Endodermal cell (in vitro differentiated cells): ENCODE data around the gene TMEM174. TPM values are rescaled to one million over a fixed set of nuclear protein-coding genes. Genes with fewer than 3 reads are reported as not detected.

ENCODE experiments used
- DNase-seq: peaks from one replicate; pipeline ENCODE4 v3.0.0-alpha.2; 2017
- H3K27ac ChIP-seq: 2 replicates; pipeline ENCODE4 v1.5.1; 2013; ENCODE audit warnings: mild to moderate bottlenecking, low read depth, low read length, moderate library complexity
- H3K27me3 ChIP-seq: 2 replicates; pipeline ENCODE4 v1.6.1; 2013; ENCODE audit warnings: mild to moderate bottlenecking, low read length, moderate library complexity; ENCODE audit not compliant: insufficient read depth, control insufficient read depth, poor library complexity, severe bottlenecking
- H3K36me3 ChIP-seq: 2 replicates; pipeline ENCODE4 v1.7.0; 2013; ENCODE audit warnings: mild to moderate bottlenecking, low read length, moderate library complexity; ENCODE audit not compliant: control insufficient read depth, insufficient read depth
- H3K4me1 ChIP-seq: one replicate; pipeline ENCODE4 v1.7.0; 2013; ENCODE audit warnings: low read length; ENCODE audit not compliant: control insufficient read depth, insufficient read depth
- H3K4me3 ChIP-seq: 2 replicates; pipeline ENCODE4 v1.5.1; 2013; ENCODE audit warnings: mild to moderate bottlenecking, low read length, moderate library complexity
- H3K9ac ChIP-seq: 2 replicates; pipeline ENCODE4 v1.6.1; 2013; ENCODE audit warnings: mild to moderate bottlenecking, low read length, moderate library complexity; ENCODE audit not compliant: poor library complexity, severe bottlenecking; ENCODE audit errors: extremely low read depth
- H3K9me3 ChIP-seq: 2 replicates; pipeline ENCODE4 v1.6.1; 2013; ENCODE audit warnings: mild to moderate bottlenecking, low read length, moderate library complexity; ENCODE audit not compliant: control insufficient read depth
- H3K27ac Mint-ChIP-seq: 2 replicates; pipeline ENCODE4 v1.8.0; 2020; ENCODE audit warnings: mixed read lengths
- H3K27me3 Mint-ChIP-seq: 2 replicates; pipeline ENCODE4 v1.8.0; 2021; ENCODE audit warnings: mild to moderate bottlenecking, mixed read lengths; ENCODE audit not compliant: insufficient read depth
- H3K36me3 Mint-ChIP-seq: 2 replicates; pipeline ENCODE4 v1.8.0; 2020; ENCODE audit warnings: low read depth, mixed read lengths
- H3K4me1 Mint-ChIP-seq: 2 replicates; pipeline ENCODE4 v1.8.0; 2020; ENCODE audit warnings: mixed read lengths
- H3K4me3 Mint-ChIP-seq: 2 replicates; pipeline ENCODE4 v1.8.0; 2020; ENCODE audit warnings: mild to moderate bottlenecking, moderate library complexity, mixed read lengths
- H3K9me3 Mint-ChIP-seq: 2 replicates; pipeline ENCODE4 v1.8.0; 2020; ENCODE audit warnings: mild to moderate bottlenecking, mixed read lengths
- WGBS, 2 experiments: methylation state at CpG; one replicate each; pipeline versions ENCODE4 v1.1.5 to v1.1.7; 2013; ENCODE audit warnings: missing lambda C conversion rate in 2 of 2, mixed read lengths in 1 of 2; ENCODE audit not compliant: insufficient coverage in 1 of 2, insufficient read length in 1 of 2; 5-methylcytosine and 5-hydroxymethylcytosine counted together
- total RNA-seq, 2 donors: library from RNA; stranded (reverse); fragmentation: NEBNext Ultra II Directional in 1 of 2; extraction: Animal tissue kit (Norgen Biotek cat#: 25700) in 1 of 2; gene quantifications; 2 replicates in 1 of 2; 3 replicates in 1 of 2; pipeline ENCODE4 v1.2.1, GENCODE V29; 2021
- TF ChIP-seq, protein P1 (sequence below): fragments of 200-600 bp; sonication (generic); conservative IDR thresholded peaks from 2 replicates; pipeline ENCODE4 v1.5.0; 2021; ENCODE audit warnings: antibody characterized with exemption, mild to moderate bottlenecking

TMEM174 gene
- total RNA-seq, 2 donors from 2014 or later: not detected

GRCh38 chr5:73154208-73155006 lies 18.6 kb upstream of the TMEM174 start:
- no peaks in the 10 kb centered on the region for H3K9me3 ChIP-seq
- Mint-ChIP-seq H3K27me3 (no peaks in the 10 kb centered on the region), H3K36me3 (no peaks in the 10 kb centered on the region), H3K27ac (no peak overlapping the region), H3K4me3 (no peak overlapping the region), H3K9me3 (no peaks in the 10 kb centered on the region), H3K4me1 (peaks cover 5% of the 10 kb centered on the region)
- no peaks in the 10 kb centered on the region for H3K36me3 ChIP-seq
- H3K27me3 ChIP-seq: no peaks in the 10 kb centered on the region
- no peak overlapping the region for H3K27ac ChIP-seq
- no peaks in the 10 kb centered on the region for H3K4me1 ChIP-seq
- 74 to 100% methylated on average over 2 to 5 of the region's 5 CpGs for WGBS, 2 experiments
- DNase-seq: no peak
- no peak overlapping the region for H3K9ac ChIP-seq
- H3K4me3 ChIP-seq: no peak overlapping the region
- TF ChIP-seq, protein P1, sequence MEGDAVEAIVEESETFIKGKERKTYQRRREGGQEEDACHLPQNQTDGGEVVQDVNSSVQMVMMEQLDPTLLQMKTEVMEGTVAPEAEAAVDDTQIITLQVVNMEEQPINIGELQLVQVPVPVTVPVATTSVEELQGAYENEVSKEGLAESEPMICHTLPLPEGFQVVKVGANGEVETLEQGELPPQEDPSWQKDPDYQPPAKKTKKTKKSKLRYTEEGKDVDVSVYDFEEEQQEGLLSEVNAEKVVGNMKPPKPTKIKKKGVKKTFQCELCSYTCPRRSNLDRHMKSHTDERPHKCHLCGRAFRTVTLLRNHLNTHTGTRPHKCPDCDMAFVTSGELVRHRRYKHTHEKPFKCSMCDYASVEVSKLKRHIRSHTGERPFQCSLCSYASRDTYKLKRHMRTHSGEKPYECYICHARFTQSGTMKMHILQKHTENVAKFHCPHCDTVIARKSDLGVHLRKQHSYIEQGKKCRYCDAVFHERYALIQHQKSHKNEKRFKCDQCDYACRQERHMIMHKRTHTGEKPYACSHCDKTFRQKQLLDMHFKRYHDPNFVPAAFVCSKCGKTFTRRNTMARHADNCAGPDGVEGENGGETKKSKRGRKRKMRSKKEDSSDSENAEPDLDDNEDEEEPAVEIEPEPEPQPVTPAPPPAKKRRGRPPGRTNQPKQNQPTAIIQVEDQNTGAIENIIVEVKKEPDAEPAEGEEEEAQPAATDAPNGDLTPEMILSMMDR: no peak

DNA sequence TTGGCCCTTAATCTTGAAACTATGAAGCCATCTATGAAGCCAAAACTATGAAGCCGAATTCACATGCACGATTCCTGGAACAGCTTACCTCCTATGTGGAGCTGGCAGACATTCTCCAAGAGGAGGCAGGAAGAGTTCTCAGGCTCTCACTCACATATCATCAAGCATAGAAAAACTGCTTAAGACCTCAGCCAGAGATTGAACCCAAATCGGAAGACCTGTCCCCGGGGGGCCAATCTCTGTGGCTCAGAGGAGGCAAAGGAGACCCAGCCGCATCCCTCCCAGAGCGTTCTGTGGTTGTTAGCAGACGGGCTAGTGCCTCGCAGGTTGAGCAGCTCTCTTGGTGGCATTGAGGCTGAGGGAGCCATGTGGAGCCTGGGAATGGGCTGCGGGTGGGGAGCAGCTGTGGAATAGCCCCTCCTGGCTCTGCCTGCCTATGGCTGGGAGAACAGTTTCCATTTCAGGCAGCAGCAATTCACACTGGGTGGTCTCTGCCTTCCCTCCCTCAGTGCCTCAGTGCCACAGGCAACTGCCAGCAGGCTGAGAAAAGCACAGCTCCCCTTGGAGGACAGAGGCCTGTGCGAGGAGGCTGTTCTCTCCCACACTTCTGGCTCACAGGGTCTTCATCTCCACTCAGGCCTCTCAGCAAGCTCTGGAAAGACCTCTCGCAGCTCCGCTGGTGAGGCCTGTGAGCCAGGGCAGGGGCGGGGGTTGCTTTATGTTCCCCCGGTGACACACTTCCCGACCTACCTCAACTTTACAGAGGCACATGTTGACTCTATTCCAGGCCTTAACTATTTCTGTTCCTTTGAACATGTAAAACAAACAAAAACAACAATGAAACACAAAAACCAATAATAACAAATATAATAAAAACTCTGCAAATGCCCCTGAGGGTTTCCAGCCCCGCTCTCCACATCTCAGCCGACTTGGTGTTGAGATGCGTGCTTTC lies 17.4 kb upstream of the TMEM174 start:
- no peak for DNase-seq
- H3K36me3 ChIP-seq: no peaks in the 10 kb centered on the region
- no peak overlapping the region for H3K4me3 ChIP-seq
- WGBS, 2 experiments: 84 to 86% methylated on average over 10 to 18 of the region's 18 CpGs
- no peak overlapping the region for H3K9ac ChIP-seq
- H3K9me3 Mint-ChIP-seq: no peaks in the 10 kb centered on the region
- TF ChIP-seq, protein P1: no peak
- H3K36me3 Mint-ChIP-seq: no peaks in the 10 kb centered on the region
- H3K27me3 Mint-ChIP-seq: no peaks in the 10 kb centered on the region
- H3K4me1 ChIP-seq: no peaks in the 10 kb centered on the region
- H3K9me3 ChIP-seq: no peaks in the 10 kb centered on the region
- no peak overlapping the region for H3K4me3 Mint-ChIP-seq
- peaks cover 5% of the 10 kb centered on the region for H3K4me1 Mint-ChIP-seq
- no peak overlapping the region for H3K27ac Mint-ChIP-seq
- no peak overlapping the region for H3K27ac ChIP-seq
- no peaks in the 10 kb centered on the region for H3K27me3 ChIP-seq

- H3K27ac Mint-ChIP-seq: no peak overlapping the region
- H3K4me1 Mint-ChIP-seq: peaks cover 3% of the 10 kb centered on the region
- Histone ChIP-seq H3K27ac (no peak overlapping the region), H3K27me3 (no peaks in the 10 kb centered on the region), H3K36me3 (no peaks in the 10 kb centered on the region), H3K9me3 (no peaks in the 10 kb centered on the region), H3K4me1 (no peaks in the 10 kb centered on the region), H3K9ac (no peak overlapping the region), H3K4me3 (no peak overlapping the region)
- H3K9me3 Mint-ChIP-seq: no peaks in the 10 kb centered on the region
- no peak for DNase-seq
- H3K4me3 Mint-ChIP-seq: no peak overlapping the region
- TF ChIP-seq, protein P1: no peak
- H3K36me3 Mint-ChIP-seq: no peaks in the 10 kb centered on the region
- no peaks in the 10 kb centered on the region for H3K27me3 Mint-ChIP-seq
- WGBS, 2 experiments: 72 to 75% methylated on average over 5 to 6 of the region's 6 CpGs
These were observed 15.3 kb upstream of the TMEM174 start for GRCh38 chr5:73157414-73158303.
